Measurements from ENCODE around the gene MYH9. TPM values are rescaled to one million over a fixed set of nuclear protein-coding genes. Genes with fewer than 3 reads are reported as not detected.

The MYH9 gene
- total RNA-seq, 1 experiment from 2014 or later = 380 TPM

DNA sequence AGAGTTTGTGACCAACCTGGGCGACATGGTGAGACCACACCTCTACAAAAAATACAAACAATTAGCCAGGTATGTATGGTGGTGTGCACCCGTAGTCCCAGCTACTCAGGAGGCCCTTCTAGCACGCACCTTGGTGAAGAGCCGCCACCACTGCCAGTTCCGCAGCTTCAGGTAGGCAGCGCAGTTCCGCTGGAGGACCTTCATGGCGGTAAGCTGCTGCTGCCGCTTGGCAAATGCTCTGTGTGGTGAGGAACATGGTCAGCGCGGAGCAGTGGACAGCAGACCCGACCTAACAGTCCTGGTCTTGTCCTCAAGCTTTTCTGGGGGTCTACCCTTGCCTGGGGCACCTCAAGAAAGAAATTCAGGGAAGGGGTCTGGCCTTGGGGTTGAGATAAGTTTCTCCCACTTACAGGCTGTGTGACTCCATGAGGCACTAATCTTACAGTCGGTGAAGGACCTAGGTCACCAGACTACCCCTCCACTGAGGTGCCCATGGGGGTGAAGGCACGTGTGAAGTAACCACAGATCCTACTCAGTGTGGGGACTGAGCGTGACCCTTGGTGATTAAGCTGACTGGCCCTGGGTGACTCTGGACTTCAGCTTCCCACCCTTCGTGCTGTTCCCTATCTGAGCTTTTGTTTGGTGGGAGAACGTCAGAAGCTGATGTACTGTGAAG lies 85.2 kb downstream of the MYH9 start:
- Histone ChIP-seq H3K9me3 (no peaks in the 10 kb centered on the region), H3K27me3 (no peaks in the 10 kb centered on the region), H3K4me3 (no peak overlapping the region), H3K36me3 (peaks cover 98% of the 10 kb centered on the region)
- no peak for DNase-seq

- Histone ChIP-seq H3K27me3 (no peaks in the 10 kb centered on the region), H3K9me3 (no peaks in the 10 kb centered on the region), H3K36me3 (peaks cover 98% of the 10 kb centered on the region), H3K4me3 (no peak overlapping the region)
- no peak for DNase-seq
These were observed 85.9 kb downstream of the MYH9 start for GRCh38 chr22:36301851-36302250.

GRCh38 chr22:36301384-36301828 lies 86.4 kb downstream of the MYH9 start:
- Histone ChIP-seq H3K36me3 (peaks cover 98% of the 10 kb centered on the region), H3K27me3 (no peaks in the 10 kb centered on the region), H3K9me3 (no peaks in the 10 kb centered on the region), H3K4me3 (no peak overlapping the region)
- DNase-seq = peak; percentile 39

DNA sequence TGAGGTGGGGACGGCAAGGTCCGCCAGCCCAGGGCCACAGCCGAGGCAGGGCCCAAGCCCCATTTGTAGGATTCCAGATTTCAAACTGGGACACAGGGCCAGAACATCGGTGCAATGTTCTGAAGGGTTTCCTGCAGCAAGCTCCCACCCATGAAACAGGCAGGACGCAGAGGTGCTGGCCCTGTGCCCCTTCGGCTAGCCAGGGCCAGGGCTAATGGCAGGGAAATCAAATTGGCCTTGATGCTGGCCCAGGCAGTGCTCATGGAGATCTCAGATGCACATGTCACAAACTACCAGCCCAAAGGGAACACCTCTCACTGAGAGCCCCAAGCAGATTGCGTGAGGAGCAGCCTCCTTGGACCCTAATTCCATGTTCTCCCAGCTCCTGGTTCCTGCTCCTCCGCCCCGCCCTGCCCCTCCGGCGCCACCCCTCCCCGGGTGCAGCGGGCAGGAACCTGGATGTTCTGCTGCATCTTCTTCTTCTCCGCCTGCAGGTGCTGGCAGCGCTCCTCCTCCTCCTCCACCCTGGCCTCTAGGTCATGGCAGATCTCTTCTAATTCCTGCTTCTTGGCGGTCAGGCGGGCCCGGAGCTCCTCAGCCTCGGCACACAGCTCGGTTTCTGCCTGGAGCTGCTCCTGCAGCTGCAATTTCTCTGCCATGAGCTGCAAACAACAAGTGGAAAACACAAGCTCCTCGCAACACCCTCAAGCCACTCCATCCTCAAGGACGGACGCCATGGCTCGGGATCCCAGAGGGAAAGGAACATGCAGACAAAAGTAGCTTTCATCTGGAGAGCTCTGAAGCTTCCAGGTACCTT lies 87.2 kb downstream of the MYH9 start:
- H3K27me3 ChIP-seq = no peaks in the 10 kb centered on the region
- H3K9me3 ChIP-seq = no peaks in the 10 kb centered on the region
- no peak for DNase-seq
- H3K4me3 ChIP-seq = no peak overlapping the region
- peaks cover 98% of the 10 kb centered on the region for H3K36me3 ChIP-seq

DNA sequence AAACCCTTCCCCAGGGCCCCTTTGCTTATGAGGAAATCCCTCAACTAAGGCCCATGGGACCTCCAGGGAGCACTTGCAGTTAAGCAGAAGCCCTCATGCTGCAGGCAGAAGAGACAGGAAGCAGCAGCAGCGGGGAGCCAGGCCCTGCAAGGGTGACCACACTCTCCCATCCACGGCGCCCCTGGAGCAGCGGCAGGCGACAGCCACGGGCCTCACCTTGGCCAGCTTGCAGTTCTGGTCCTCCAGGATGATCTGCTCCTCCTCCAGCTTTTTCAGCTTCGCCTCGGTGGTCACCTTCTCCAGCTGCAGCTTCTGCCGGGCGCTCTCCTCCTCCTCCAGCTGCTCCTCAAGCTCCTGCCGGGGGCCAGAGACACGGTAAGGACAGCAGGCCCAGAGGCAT lies 87.9 kb downstream of the MYH9 start:
- DNase-seq = no peak
- Histone ChIP-seq H3K27me3 (no peaks in the 10 kb centered on the region), H3K36me3 (peaks cover 98% of the 10 kb centered on the region), H3K9me3 (no peaks in the 10 kb centered on the region), H3K4me3 (no peak overlapping the region)

- H3K27me3 ChIP-seq = no peaks in the 10 kb centered on the region
These were observed 88.5 kb downstream of the MYH9 start for GRCh38 chr22:36299295-36299694.

GRCh38 chr22:36298601-36299000 lies 89.2 kb downstream of the MYH9 start:
- no peaks in the 10 kb centered on the region for H3K9me3 ChIP-seq
- no peak overlapping the region for H3K4me3 ChIP-seq
- no peak for DNase-seq
- peaks cover 99% of the 10 kb centered on the region for H3K36me3 ChIP-seq
- H3K27me3 ChIP-seq = no peaks in the 10 kb centered on the region

More at GRCh38 chr22:36299295-36299694, 88.5 kb downstream of the MYH9 start:
- Histone ChIP-seq H3K4me3 (no peak overlapping the region), H3K9me3 (no peaks in the 10 kb centered on the region), H3K36me3 (peaks cover 98% of the 10 kb centered on the region)
- no peak for DNase-seq

GRCh38 chr22:36298118-36298517 lies 89.6 kb downstream of the MYH9 start:
- H3K36me3 ChIP-seq = peaks cover 100% of the 10 kb centered on the region
- DNase-seq = no peak
- no peaks in the 10 kb centered on the region for H3K27me3 ChIP-seq
- no peak overlapping the region for H3K4me3 ChIP-seq
- no peaks in the 10 kb centered on the region for H3K9me3 ChIP-seq

DNA sequence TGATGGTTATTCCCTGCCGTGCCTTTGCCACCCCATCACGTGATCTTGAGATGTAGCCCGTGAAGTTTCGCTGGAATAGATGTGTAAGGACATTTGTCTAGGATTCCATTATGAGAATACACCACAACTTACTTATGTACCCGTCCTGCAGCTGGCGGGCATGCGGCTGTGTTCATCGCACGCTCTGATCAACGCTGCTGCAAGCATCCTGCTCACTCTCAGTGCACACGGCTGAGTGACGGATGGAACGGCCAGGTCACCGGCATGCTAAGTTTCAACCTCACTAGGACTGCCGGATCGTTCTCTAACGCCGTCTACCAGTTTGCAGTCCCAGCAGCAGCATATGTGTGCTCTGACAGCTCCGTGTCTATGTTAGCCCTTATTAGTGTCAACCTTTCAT lies 90.2 kb downstream of the MYH9 start:
- no peak for DNase-seq
- Histone ChIP-seq H3K4me3 (no peak overlapping the region), H3K9me3 (no peaks in the 10 kb centered on the region), H3K27me3 (no peaks in the 10 kb centered on the region), H3K36me3 (peaks cover 100% of the 10 kb centered on the region)

GRCh38 chr22:36296690-36297089 lies 91.1 kb downstream of the MYH9 start:
- Histone ChIP-seq H3K9me3 (no peaks in the 10 kb centered on the region), H3K27me3 (no peaks in the 10 kb centered on the region), H3K36me3 (peaks cover 100% of the 10 kb centered on the region), H3K4me3 (no peak overlapping the region)
- DNase-seq = no peak

- Histone ChIP-seq H3K36me3 (peaks cover 89% of the 10 kb centered on the region), H3K27me3 (no peaks in the 10 kb centered on the region), H3K9me3 (no peaks in the 10 kb centered on the region), H3K4me3 (no peak overlapping the region)
- DNase-seq = no peak
These were observed 92.5 kb downstream of the MYH9 start for GRCh38 chr22:36295247-36295646.

- Histone ChIP-seq H3K4me3 (no peak overlapping the region), H3K36me3 (peaks cover 87% of the 10 kb centered on the region), H3K27me3 (no peaks in the 10 kb centered on the region), H3K9me3 (no peaks in the 10 kb centered on the region)
- no peak for DNase-seq
These were observed 93.0 kb downstream of the MYH9 start for GRCh38 chr22:36294801-36295200.

GRCh38 chr22:36294293-36294620 lies 93.5 kb downstream of the MYH9 start:
- Histone ChIP-seq H3K27me3 (no peaks in the 10 kb centered on the region), H3K36me3 (peaks cover 87% of the 10 kb centered on the region), H3K4me3 (no peak overlapping the region), H3K9me3 (no peaks in the 10 kb centered on the region)
- no peak for DNase-seq

DNA sequence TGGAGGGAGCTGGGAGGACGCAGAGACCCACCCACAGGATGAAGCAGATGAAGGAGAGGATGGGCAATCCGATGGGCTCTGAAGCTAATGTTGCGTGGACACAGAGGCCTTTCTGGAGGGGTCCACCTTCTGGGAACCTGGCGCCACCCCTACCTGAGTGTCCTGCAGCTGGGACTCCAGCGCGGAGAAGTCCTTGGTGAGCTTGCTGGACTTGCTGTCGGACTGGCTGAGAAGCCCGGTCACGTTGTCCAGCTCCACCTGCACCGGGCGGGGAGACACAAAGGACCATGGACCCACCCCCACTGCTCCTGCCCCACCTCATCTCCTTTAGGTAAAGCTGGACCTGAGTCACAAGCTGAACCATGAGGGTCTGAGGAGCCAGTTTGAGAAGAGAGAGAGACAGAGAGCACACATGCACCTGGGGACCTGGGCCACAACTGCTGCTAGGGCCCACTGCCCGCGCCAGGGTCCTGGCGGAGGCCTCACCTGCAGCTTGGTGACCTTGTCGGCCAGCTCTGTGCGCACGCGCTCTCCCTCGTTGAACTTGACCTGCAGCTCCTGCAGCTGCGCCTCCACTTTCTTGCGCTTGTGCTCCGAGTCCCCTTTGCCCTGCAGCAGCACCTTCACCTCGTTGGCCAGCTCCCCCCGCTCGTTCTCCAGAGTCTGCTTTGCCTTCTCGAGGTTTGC lies 94.0 kb downstream of the MYH9 start:
- Histone ChIP-seq H3K4me3 (no peak overlapping the region), H3K9me3 (no peaks in the 10 kb centered on the region), H3K27me3 (no peaks in the 10 kb centered on the region), H3K36me3 (peaks cover 87% of the 10 kb centered on the region)
- DNase-seq = no peak

GRCh38 chr22:36292823-36293530 lies 94.8 kb downstream of the MYH9 start:
- Histone ChIP-seq H3K27me3 (no peaks in the 10 kb centered on the region), H3K4me3 (no peak overlapping the region), H3K9me3 (no peaks in the 10 kb centered on the region), H3K36me3 (peaks cover 87% of the 10 kb centered on the region)
- no peak for DNase-seq

DNA sequence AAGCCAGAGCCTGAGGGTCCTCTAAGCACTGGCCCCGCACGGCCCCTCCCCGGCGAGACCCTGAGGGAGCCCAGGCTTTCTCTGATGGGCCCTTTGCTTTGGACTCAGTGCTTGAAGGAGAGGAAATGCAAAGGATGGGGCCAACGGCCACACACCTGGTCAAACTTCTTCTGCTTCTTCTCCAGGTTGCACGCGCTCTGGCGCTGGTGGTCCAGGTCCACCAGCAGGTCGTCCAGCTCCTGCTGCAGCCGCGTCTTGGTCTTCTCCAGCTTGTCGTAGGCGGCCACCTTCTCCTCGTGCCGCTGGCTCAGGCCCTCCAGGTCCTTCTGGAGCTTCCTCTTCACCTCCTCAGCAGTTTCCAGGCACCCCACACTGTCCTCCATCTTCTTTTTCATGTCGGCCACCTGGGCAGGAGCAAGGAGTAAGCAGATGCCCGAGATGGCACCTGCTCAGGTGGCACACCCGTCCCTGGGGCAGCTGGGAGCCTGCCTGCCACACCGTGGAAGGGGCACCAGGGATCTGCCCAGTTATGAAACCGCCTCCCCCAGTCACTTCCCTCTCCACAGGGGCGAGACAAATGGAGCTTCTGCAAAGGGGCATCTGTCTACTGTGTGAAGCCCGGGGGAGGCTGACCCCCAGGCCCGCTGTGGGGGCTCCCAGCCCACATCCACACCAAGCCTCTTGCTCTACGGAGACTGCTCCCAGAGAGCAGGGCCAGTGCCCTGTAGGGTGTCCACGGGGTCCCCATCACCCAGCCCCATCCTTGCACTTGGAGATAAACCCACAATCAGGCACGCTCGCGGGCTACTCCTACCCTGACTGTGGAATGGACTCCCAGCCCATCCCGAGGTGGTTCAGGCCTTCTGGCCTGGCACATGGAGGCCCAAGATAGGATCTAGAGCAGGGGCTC lies 95.7 kb downstream of the MYH9 start:
- no peak overlapping the region for H3K4me3 ChIP-seq
- peaks cover 85% of the 10 kb centered on the region for H3K36me3 ChIP-seq
- DNase-seq = no peak
- H3K9me3 ChIP-seq = no peaks in the 10 kb centered on the region
- no peaks in the 10 kb centered on the region for H3K27me3 ChIP-seq

All from MG63 (cell line).